ENCODE data around the gene KRT222. TPM values are rescaled to one million over a fixed set of nuclear protein-coding genes. Genes with fewer than 3 reads are reported as not detected.

KRT222 gene
- total RNA-seq: under 1 TPM; 0.63 to 0.81 TPM

DNA sequence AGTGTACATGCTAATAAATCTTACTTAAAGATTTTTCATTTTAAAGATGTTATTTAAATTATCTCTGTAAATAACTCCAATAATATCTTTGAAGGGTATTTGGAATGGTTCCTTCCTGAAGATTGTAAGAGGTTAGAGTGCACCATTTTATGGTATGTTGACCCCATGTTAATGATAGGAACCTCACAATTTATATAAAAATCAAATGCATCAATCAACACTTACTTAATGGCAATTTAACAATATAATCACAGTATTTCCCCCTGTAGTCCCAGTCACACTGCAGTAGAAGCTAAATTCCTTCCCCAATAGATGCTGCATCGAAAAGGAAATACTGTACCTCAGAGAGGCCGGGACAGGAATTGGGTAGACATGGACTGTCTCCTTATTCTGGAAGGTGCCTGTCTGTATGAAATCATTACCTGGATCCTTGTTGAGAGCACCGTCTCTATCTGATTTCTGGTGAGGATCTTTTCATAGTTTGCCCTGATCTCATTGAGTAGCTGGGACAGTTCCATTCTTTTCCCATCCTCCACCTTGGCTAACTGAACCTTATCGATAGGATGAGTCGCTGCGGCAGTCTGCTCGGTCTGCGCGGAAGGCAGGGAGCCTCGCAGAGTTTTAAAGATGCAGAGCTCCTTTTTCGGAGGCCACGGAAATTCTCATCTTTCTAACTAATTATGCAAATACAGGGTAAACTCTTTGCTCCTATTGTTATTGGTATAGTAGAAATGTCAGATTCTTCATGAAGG, at the start of gene KRT222:
Gene KRT222 (minus strand): TSS at position 596 of the 752 bp plus-strand sequence. CDS start 78 bp downstream, at position 518.
- Histone ChIP-seq H3K27ac (no peak within 1 kb of the TSS), H3K27me3 (replicated peaks; ENCODE audit: insufficient read depth) (no peaks in the 10 kb centered on the region), H3K4me3 (peak within 1 kb of the TSS; percentile 18), H3K4me1 (ENCODE audit: control insufficient read depth in 1 of 2, low read depth in 2 of 2) (no peaks in the 10 kb centered on the region), H3K36me3 (no peaks in the 10 kb centered on the region), H3K9me3 (no peaks in the 10 kb centered on the region)
- ATAC-seq (ENCODE audit: insufficient number of reproducible peaks, low FRiP score, low read depth) (no peak), DNase-seq (ENCODE audit: low spot score) (no peak)
- TF ChIP-seq CTCF (IDR thresholded peaks at IDR 0.05): no peak

DNA sequence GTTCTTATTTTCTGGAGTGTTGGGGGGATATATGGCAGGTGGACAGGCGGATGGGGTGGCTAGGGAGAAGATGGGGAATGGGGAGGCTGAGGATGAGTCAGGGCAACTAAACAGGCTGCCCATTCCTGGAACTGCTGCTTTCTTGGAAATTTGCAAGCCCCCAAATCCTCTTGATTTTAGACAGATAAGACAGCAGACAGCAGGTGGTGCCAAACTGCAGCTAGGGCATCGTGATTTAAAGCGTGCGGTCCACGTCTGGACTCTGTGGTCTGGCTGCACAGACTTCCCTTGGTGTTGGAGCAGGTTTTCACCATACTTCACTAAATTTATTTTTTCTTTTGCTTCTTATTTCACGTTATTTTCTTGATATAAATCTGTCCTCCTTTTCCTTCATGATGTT, 49.5 kb upstream of the KRT222 start:
- no peaks in the 10 kb centered on the region for H3K27me3 ChIP-seq (replicated peaks; ENCODE audit: insufficient read depth)
- DNase-seq (ENCODE audit: low spot score) (no peak), ATAC-seq (ENCODE audit: insufficient number of reproducible peaks, low FRiP score, low read depth) (no peak)
- H3K4me1 ChIP-seq (ENCODE audit: control insufficient read depth in 1 of 2, low read depth in 2 of 2): no peaks in the 10 kb centered on the region
- no peak overlapping the region for H3K4me3 ChIP-seq
- no peaks in the 10 kb centered on the region for H3K36me3 ChIP-seq
- no peaks in the 10 kb centered on the region for H3K9me3 ChIP-seq
- no peak overlapping the region for H3K27ac ChIP-seq
- TF ChIP-seq CTCF (IDR thresholded peaks at IDR 0.05): no peak

DNA sequence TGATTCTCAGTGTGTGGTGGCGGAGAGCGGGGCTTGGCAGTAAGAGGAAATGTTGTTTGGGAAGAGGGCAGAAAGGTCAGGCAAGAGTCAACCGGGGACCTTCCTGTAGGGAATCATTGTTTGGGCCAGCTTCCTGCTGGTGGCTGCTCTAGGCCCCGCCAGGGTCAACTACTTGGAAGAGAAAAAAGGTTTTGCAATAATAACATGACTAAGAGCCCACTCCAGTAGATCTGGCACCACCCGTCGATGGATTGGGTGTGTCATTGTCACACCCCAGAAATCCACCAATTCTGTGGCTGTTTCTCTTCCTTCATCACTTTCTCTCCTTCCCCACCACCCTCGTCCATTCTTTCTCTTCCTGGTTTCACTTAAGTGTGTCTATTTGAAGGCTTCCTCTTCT, 42.8 kb upstream of the KRT222 start:
- DNase-seq (ENCODE audit: low spot score): no peak
- no peak for TF ChIP-seq CTCF (IDR thresholded peaks at IDR 0.05)
- no peaks in the 10 kb centered on the region for H3K36me3 ChIP-seq
- no peaks in the 10 kb centered on the region for H3K27me3 ChIP-seq (replicated peaks; ENCODE audit: insufficient read depth)
- H3K9me3 ChIP-seq: no peaks in the 10 kb centered on the region
- no peak overlapping the region for H3K27ac ChIP-seq
- H3K4me3 ChIP-seq: no peak overlapping the region
- ATAC-seq (ENCODE audit: insufficient number of reproducible peaks, low FRiP score, low read depth): peak; percentile 20
- H3K4me1 ChIP-seq (ENCODE audit: control insufficient read depth in 1 of 2, low read depth in 2 of 2): no peaks in the 10 kb centered on the region

GRCh38 chr17:40705584-40705983, 40.6 kb upstream of the KRT222 start:
- H3K27ac ChIP-seq: no peak overlapping the region
- no peak overlapping the region for H3K4me3 ChIP-seq
- H3K4me1 ChIP-seq (ENCODE audit: control insufficient read depth in 1 of 2, low read depth in 2 of 2): no peaks in the 10 kb centered on the region
- no peaks in the 10 kb centered on the region for H3K9me3 ChIP-seq
- no peak for ATAC-seq (ENCODE audit: insufficient number of reproducible peaks, low FRiP score, low read depth)
- H3K27me3 ChIP-seq (replicated peaks; ENCODE audit: insufficient read depth): no peaks in the 10 kb centered on the region
- TF ChIP-seq CTCF (IDR thresholded peaks at IDR 0.05): no peak
- no peak for DNase-seq (ENCODE audit: low spot score)
- no peaks in the 10 kb centered on the region for H3K36me3 ChIP-seq

DNA sequence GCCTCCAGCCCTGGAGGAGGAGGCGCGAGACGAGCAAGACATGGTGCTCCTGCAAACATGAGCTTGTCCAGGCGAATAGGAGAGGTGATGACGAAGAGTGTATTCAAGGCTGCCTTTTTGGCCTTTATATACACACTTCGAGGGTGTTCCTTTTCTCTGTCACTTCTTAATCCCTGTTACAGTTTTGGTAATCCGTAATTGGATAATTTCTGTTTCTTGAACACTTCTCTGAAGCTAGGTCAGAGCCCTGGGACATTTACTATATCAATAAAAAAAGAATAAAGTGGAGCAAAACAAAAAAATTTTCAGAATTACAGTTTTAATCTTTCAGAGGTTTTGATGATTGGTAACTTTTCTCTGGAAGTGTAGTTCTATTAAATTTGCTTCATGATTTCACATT, 38.7 kb upstream of the KRT222 start, which contains the start of gene KRT24:
Gene KRT24 (minus strand): TSS at position 101 of the 400 bp plus-strand sequence. CDS start 59 bp downstream, at position 42.
- H3K9me3 ChIP-seq: no peaks in the 10 kb centered on the region
- H3K4me3 ChIP-seq: no peak within 1 kb of the TSS
- no peaks in the 10 kb centered on the region for H3K36me3 ChIP-seq
- ATAC-seq (ENCODE audit: insufficient number of reproducible peaks, low FRiP score, low read depth) (no peak), DNase-seq (ENCODE audit: low spot score) (no peak)
- no peak for TF ChIP-seq CTCF (IDR thresholded peaks at IDR 0.05)
- H3K27me3 ChIP-seq (replicated peaks; ENCODE audit: insufficient read depth): no peaks in the 10 kb centered on the region
- no peaks in the 10 kb centered on the region for H3K4me1 ChIP-seq (ENCODE audit: control insufficient read depth in 1 of 2, low read depth in 2 of 2)
- no peak within 1 kb of the TSS for H3K27ac ChIP-seq

Measured in thoracic aorta (tissue), 2 donors.